NCI-H128 (cell line): ENCODE results near the gene ICOSLG.
"Not testable (repeated sequence)": the region's sequence is repeated elsewhere in the genome, so short reads cannot be mapped to it uniquely, and the experiment has no call there.

ENCODE experiments used
- DNase-seq: peaks from one replicate; lab custom pipeline; 2025; ENCODE audit not compliant: unreplicated experiment; lab: John Stamatoyannopoulos, UW

ICOSLG gene

DNA sequence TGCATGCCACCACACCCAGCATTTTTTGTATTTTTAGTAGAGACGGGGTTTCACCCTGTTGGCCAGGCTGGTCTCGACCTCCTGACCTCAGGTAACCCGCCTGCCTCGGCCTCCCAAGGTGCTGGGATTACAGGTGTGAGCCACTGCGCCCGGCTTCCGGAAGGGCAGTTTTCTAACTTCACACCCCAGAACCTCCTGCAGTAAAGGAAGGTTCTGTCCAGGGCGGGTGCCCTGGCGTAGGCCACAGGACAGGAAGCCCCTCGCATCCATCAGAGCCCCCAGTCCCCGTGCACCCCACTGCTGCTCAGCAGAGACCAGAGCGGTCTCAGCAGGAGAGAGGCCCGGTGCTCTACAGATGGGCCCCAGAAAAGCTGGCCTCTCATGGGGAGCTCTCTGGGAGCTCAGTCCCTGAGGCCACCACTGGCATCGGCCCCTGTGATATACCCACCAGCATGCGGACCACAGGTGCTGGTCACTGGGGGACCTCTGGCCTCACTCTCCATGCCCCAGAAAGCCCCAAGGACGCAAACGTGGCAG lies 25.1 kb upstream of the ICOSLG start:
- no peak for DNase-seq

GRCh38 chr21:44263768-44264167 lies 23.0 kb upstream of the ICOSLG start:
- no peak for DNase-seq

- DNase-seq, result no peak
These were observed 22.5 kb upstream of the ICOSLG start for GRCh38 chr21:44263221-44263760.

DNA sequence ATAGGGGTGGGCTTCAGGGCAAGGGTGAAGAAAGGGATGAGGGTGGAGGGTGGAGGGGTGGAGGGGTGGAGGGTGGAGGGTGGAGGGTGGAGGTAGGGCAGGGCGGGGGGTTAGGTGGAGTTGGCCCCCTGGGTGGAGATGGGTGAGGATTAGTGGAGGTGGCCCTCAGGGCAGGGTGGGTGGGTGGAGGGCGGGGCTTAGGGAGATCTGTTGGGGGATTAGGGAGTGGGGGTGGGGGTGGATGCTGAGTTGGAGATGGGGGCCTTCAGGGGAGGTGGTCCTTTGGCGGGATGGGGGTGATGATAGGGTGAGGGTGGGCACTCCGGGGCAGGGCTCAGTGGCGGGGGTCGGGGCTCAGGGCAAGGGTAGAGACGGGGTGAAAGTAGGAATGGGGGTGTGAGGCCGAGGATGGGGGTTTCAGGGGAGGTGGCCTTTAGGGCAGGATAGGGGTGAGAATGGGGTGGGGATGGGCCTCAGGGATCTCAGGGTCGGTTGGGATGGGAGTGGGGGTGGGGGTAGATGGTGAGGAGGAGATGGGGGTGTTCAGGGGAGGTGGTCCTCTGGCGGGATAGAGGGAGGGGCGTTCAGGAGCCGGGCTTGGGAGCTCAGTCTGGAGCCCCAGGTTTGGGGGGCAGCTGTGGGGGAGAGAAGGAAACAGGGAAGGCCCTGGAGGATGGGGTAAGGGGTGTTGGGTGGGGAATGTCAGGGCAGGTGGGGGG lies 21.8 kb upstream of the ICOSLG start:
- no peak for DNase-seq

- no peak for DNase-seq
These were observed 21.0 kb upstream of the ICOSLG start, which contains the start of gene DNMT3L for GRCh38 chr21:44261675-44262295. Gene DNMT3L (minus strand): TSS chr21:44261897. CDS start chr21:44261259, 638 bp downstream.

DNA sequence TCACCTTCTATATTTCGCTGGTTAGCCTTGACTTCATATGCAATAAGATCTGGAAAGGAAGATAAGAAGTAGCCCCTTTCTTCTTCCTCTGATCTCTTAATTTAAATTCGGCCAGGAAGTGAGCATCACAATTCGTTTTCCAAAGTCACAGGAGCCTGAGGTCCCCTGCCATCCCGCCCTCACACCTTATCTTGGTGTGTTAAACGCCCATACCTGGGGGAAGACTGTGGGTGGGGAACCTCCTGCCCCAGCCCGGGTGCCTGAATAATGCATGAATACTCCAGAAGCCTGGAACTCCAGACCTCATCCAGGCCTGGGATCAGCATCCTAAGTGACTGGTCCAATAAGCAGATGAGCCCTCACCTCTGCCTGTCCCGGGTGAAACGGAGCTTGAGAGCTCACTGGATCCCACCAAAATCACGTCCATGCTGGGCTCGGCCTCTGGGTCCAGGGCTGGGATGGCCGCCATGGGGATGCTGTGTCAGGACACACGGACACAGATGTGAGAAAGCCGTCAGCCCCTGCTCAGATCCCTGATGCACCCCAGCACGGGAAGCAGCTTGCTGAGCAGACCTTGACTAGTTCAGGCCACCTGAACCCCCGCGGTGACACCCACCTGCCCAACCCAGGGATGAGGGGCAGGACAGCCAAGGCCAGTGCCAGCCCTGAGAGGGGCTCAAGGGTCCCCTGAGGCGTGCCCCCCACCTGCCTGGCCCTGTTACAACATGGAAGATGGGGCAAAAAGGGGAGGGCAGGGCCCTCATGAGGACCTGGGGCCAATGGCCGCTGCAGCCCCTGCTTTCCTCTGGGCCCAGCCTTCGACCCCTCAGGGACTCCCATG lies 20.3 kb upstream of the ICOSLG start:
- DNase-seq, result no peak

GRCh38 chr21:44260066-44260465 lies 19.3 kb upstream of the ICOSLG start:
- no peak for DNase-seq

GRCh38 chr21:44259082-44259705 lies 18.5 kb upstream of the ICOSLG start:
- DNase-seq, result no peak

GRCh38 chr21:44258056-44258725 lies 17.4 kb upstream of the ICOSLG start:
- DNase-seq, result no peak

DNA sequence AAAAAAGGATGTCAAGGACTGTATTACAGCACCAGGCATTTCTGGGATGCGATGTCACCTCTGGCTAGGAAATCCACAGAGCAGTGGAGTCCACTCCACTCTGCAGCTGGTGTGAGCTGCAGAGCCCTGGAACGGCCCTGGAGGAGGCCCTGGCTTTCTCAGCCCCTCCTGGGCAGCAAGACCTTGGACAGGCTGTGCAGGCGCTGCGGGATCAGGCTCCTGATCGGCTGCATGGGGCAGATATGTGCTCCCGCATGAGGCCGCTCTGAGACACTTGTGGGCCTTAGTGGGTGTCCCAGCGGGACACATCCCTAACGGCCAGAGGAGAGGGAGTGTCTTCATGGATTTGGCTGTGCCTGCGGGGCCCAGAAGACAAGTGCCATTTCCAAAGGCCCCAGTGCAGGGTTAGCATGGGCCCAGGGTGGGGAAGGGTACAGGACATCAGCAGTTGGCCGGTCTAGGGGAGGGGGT lies 14.8 kb upstream of the ICOSLG start:
- DNase-seq, result no peak

- DNase-seq, result no peak
These were observed 13.3 kb upstream of the ICOSLG start for GRCh38 chr21:44253832-44254710.

DNA sequence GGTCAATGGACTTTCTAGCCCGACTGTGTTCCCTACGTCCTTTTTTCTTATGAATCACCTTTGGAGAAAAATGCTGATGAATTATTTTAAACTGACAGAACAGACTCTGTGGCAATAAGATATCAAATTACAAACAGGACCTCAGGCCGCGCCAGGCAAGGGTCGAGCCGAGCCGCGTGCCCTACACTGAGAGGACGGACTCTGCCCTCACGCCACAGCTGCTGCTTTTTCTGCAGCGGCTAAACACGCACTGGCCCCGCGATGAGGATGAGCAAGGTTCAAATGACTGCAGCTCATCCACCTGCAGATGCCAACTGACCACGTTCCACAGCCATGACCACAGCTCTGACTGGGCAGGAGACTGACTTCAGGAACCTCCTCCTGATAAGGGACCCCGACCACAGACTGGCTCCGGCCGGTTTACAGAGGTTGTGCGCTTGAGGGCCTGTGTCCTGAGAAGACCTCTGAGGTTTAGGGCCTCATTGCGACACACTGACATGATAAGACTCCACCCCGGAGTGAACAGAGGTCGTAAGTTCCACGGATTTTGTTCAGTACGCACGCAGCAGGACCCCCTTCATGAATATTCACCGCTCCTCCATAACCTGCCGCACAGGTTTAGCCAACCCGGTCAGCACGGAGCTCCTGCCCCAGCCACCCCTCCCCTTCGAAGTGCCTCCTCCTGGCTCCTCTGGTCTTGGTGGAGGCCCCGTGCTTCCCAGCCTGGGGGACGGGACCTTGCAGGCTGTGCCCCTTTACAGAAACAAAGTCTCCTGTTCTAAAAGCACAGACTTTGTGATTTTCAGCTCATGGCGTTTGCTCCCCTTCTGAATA lies 8.7 kb upstream of the ICOSLG start:
- not testable (repeated sequence) for DNase-seq

DNA sequence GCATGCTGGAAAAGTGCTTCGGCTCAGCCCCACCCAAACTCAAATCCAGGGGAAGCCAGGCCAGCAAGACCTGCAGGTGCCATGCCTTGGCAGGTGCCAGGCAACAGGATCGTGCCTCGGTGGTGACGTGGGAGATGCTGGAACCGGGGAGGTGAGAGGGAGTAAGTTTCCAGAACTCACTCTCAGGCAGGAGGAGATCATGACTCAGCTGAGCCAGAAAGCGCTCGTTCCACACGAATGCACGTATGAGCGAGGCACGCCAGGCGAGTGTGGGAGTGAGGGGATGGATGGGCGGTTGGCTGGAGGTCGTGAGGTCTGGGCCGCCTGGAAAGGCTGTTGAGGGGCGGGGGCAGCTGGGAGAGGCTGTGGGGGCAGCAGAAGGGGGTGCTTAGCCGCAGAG lies 7.2 kb upstream of the ICOSLG start:
- DNase-seq, result not testable (repeated sequence)

GRCh38 chr21:44243980-44244379 lies 3.2 kb upstream of the ICOSLG start:
- DNase-seq, result not testable (repeated sequence)

- not testable (repeated sequence) for DNase-seq
These were observed 538 bp upstream of the ICOSLG start for GRCh38 chr21:44241281-44241680.

DNA sequence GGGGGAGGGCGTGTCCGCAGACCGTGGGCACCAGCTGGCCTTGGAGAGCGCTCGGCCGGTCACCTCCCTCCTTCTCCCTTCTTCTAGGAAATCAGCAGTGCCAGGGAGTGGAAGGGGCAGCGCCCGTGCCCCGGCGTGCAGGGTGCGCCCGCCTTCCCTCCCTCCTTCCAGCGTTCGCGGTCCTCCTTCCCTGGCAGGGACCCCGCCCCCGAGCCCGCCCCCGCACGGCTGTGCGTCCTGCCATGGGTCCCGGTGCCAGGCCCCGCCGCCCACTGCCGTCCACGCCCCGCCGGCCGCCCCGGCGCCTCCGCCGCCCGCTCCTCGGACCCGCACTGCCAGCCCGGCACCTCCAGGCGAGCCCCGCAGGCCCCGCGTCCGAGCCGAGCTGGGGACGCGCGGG lies 390 bp downstream of the ICOSLG start:
- DNase-seq, result not testable (repeated sequence)

- DNase-seq, result not testable (repeated sequence)
These were observed 11.2 kb downstream of the ICOSLG start for GRCh38 chr21:44229561-44229960.

GRCh38 chr21:44228109-44228508 lies 12.6 kb downstream of the ICOSLG start:
- not testable (repeated sequence) for DNase-seq
